A172 (cell line): Measurements from ENCODE around the gene CAMP. TPM values are rescaled to one million over a fixed set of nuclear protein-coding genes. Genes with fewer than 3 reads are reported as not detected.
A peak's percentile ranks its signal among the peaks of the same experiment; 100 is the strongest.

ENCODE experiments used
- DNase-seq: peaks from one replicate; pipeline ENCODE4 v3.0.0-alpha.2; 2015; ENCODE audit warnings: low spot score
- total RNA-seq: library from RNA; depleted of rRNA; stranded (reverse); fragments of >200 nt; shearing (Covaris generic); gene quantifications from 2 replicates; pipeline ENCODE4 v1.2.3, GENCODE V29; 2014

CAMP gene
- total RNA-seq, 1 experiment from 2014 or later = not detected

DNA sequence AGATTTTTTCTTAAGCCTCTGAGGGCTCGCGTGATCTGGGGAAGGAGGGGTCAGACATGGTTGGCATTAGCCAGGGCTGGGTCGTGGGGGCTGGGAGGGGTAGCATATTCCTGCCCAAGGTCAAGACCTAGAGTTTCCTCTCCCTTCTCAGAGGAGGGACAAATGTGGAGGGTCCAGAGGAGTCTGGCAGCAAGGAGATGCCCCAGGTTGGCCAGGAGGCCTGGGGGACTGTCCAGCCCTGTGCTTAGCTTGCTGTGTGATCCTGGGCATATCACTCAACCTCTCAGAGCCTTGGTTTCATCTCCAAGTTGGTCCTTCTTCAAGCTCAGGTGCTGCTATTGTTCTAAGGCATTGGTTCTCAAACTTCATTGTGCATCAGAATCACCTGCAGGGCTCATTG, 9.1 kb upstream of the CAMP start:
- DNase-seq = no peak

DNA sequence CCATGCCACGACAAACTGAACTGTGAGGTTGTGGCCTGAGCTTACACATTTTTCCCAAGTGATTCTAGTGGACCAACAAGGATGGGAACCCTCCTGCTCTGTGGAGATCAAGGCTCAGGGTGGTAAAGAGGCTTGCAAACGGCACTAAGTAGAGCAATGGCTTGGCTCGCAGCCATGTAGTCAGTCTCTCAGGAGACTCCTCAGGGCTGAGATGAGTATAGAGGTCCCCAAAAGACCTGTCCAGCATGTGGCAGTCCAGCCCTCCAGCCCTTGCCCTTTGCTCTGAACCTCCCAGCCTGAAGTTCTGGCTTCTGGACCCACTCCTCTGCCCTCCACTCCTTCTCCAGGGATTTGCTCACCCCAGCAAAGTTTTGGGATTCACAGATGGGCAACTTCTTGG, 8.3 kb upstream of the CAMP start:
- DNase-seq = no peak

DNA sequence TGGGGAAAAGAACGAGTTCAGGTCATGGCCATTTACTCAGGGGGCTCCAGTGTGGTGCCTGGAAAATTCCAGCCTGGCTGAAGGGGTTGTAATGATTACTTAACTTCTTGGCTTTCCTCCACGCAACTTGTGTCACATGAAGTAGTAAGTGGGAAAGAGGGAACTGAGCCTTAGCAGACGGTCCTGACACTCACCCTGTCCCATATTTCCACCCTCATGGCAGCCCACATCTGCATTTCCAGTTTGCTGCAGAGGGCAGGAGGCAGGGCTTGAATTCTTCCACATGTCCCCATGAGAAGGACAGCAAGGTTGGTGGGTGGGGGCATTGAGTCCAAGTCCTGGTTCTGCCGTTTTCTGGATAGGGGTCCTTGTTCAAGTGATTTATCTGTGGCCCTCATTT, 7.8 kb upstream of the CAMP start:
- no peak for DNase-seq

DNA sequence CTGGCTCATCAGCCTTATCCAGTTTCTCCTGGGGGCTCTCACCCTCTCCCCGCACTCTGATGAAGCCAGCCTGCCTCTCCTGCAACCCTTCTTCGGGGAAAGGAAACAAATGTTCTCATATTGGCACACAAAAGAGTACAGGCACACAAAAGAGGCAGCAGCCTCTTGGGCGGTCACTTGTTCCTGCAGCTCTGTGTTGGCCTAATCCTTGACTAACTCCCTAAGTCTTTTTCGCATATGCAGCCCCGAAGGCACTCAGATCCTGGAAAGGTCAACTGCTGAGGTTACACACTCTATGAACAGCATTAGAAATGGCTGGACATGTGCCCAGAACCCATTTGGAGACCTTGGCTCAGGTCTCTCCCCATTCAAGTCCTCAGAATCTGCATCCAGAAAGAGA, 7.4 kb upstream of the CAMP start:
- DNase-seq = no peak

DNA sequence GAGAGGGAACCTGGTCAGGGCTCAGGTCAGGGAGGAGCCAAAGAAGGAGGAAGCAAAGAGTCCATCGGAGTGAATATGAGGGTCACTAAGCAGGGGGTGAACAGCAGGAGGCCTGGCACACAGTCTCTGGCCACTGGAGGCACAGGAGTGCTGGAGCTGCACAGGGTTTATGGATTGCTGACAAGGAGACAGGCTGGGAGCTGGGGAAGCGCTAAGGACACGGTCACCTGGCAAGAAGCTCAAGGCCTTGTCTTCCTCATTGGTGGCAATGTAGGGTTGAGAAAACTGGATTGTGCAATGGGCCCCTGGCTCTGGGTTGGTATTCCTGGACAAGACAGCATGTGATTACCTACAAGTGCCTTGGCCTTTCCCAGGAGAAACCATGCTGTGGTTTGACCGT, 5.8 kb upstream of the CAMP start:
- no peak for DNase-seq

- DNase-seq = no peak
These were observed 4.8 kb upstream of the CAMP start for GRCh38 chr3:48218537-48218936.

- DNase-seq = no peak
These were observed 3.8 kb upstream of the CAMP start for GRCh38 chr3:48219543-48219942.

DNA sequence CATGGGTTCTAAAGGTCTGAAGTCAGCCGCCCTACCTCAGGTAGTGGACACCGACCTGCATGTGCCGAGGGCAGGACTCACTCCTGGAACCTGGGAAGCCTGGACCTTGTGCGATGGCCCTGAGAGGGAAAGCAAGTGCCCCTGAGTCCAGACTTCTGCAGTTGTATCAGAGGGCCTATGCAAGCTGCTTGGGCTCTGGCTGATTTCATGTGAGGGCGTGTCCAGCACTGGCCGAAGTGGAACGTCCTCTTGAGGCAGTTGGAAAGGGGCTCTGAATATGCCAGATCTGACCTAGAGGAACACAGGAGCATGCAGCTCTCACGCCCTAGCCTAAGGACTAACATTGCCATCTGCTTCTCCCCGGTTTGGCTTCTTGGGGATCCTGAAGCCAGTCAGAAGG, 2.5 kb upstream of the CAMP start:
- DNase-seq = no peak

DNA sequence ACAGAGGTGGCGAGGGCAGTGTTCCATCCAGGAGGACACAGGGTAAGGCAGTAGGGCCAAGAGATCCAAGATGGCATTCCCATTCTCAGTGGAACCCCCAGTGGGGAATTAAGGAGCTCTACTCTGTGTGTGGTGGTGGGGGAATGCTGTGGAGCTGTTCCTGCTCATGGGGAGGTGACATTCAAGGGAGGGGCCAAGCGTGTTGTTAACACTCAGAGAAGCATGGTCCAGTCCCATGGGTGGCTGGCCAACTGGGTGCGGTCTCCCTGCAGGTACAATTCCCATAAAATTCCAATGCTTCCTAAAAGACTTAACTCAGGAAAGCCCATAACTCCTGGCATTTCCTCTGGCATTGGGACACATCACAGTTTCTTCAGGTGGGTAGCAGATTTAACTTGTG, 2.3 kb downstream of the CAMP start:
- DNase-seq = no peak

DNA sequence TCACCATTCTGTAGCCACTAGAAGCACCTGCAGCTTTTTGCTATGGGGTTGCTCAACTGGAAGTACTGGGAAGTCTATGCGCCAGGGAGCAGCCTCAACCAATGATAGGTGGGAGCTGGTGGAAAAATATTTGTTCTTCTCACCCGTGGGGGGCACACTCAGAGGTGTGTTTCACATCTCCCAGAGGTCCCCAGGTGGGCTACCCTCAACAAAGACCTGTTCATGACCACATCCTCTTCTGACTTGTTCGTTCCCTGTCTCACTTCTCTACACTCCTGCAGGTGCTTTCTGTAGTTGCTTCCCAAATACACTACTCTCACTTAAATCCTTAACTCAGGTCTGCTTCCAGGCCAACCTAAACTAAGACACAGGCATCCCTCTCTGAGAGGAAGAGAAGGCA, 3.6 kb downstream of the CAMP start:
- DNase-seq = no peak

GRCh38 chr3:48232232-48232631, 8.9 kb downstream of the CAMP start:
- DNase-seq = no peak

DNA sequence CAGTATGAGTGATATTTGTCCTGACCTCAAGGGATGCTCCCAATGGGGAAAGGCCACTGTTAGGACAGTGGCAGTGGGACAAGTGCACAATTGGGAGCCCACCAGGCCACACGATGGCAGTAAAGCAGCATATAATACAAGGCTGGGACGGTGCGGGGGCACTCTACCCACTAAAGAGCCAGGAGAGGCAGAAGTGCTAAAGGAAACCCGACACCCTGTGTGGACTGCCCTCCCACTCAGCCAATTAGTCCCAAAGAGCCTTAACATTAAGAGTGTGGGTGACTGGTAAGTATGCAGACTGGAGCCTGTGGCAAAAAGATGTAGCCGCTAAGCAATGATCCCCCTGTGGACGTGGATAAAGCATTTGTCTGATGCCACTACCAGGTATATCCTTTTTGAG, 9.4 kb downstream of the CAMP start:
- peak; percentile 77 for DNase-seq

DNA sequence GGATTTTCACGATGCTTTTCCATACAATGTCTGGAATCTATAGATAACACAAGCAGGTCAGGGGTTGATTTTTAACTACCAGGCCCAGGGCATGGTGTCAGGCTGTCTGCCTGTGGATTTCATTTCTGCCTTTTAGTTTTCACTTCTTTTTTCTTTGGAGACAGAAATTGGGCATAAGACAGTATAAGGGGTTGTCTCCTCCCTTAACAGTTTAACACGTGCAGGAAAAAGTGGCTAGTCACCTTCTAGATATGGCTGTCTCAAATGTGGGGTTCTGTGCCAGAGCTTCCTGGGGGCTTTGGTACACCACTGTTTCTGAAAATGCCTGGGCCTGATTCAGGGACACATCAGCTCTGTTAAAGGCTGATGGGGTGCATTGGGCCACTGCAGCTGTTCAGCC, 10.2 kb downstream of the CAMP start:
- DNase-seq = no peak

GRCh38 chr3:48236531-48236930, 13.2 kb downstream of the CAMP start:
- no peak for DNase-seq

DNA sequence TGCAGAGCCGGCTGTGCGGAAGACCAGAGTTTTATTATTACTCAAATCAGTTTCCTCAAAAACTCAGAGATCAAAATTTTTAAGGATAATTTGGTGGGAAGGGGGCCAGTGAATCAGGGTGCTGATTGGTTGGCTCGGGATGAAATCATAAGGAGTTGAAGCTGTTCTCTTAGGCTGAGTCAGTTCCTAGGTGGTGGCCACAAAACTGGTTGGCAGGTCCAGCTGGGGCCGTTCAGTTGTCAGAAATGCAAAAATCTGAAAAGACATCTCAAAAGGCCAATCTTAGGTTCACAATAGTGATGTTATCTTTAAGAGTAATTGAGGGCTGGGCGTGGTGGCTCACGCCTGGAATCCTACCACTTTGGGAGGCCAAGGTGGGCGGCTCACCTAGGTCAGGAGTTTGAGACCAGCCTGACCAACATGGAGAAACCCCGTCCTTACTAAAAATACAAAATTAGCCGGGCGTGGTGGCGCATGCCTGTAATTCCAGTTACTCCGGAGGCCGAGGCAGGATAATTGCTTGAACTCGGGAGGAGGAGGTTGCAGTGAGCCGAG, 15.3 kb downstream of the CAMP start:
- DNase-seq = no peak

DNA sequence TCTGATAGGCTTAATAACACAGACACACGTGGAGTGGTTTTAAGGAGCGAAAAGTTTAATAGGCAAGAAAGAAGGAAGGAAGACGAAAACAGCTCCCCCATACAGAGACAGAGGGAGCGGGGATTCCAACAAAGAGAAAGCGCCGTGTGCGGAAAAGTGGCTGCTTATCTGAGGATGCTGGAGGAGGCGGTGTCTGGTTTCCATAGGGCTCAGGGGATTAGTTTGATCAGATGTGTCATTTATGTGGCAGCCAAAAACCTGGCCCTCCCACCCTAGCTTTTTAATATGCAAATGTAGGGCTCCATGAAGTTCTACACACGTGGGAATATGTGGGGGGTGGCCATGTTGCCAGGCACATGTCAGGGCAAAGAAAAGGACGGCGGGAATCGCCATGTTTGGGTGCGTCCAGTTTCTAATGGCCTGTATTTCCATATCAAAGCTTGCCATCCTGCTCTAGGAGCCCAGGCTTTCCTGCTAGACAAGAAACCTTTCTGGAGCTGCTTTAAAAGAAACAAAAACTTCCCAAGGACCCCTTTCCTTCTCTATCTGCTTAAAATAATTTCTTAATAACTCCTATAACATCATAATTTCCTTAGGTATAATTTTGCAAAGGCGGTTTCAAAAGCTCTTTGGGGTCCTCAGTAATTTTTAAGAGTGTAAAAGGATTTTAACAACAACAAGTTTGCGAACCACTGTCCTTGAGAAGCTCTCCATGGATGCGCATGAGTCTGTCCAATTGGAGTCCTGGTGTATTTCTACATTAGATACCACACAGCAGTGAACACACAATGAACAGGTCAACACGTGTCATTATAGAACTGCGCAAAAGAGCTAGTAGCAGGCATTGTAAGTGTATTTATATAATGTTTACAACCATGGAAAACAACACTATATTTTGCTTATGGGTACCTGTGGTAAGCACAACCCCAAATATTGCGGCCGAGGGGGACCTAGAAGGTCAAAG, 17.0 kb downstream of the CAMP start:
- no peak for DNase-seq

DNA sequence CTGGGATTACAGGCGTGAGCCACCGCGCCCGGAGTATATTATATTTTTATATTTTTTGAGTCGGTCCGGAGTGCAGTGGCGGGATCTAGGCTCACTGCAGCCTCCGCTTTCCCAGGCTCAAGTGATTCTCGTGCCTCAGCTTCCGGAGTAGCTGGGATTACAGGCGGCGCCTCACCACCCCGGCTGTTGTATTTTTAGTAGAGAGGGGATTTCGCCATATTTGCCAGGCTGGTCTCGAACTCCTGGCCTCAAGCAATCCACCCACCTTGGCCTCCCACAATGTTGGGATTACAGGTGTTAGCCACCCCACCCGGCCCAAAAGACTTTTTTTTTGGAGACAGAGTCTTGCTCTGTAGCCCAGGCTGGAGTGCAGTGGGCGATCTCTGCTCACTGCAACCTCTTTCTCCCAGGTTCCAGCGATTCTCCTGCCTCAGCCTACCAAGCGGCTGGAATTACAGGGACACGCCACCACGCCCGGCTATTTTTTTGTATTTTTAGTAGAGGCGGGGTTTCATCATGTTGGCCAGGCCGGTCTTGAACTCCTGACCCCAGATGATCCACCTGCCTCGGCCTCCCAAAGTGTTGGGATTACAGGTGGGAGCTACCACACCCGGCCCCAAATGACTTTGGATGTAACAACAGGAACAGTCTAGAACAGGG, 18.6 kb downstream of the CAMP start:
- no peak for DNase-seq

DNA sequence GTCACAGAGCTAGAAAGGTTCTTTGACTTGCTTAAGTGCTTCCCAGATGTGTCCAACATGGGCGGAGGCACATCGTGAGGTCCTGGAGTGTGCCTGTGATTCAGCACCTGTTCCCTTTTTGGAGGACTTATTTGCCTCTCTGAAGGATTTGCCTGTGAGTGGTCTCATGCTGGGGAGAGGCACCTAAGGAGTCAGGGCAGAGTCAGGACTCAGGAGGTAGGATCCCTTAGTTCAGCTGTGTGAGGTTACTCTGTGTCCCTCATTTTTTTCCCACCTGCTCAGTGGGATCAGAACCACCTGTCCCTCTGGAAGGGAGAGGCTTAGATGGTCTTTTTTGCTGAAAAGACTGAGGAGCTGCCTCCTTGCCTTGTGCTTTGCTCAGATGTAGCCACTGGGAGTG, 20.6 kb downstream of the CAMP start:
- no peak for DNase-seq

DNA sequence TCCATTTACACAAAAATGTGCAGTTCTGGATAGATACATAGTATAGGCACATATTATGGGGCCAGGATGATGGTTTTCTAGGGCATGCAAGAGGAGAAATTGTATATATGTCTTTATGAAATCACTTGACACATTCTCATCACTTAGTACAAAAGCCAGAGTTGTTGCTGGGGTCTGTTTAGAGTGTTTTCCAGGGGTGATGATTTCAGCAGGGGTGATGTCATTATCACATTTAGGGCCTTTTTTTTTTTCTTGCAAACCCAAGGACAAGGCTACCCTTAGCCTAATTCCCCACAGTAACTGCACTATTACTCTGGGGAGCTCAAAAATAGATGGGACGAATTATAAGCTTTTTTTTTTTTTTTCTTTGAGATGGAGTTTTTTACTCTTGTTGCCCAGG, 21.2 kb downstream of the CAMP start:
- DNase-seq = no peak

- DNase-seq = no peak
These were observed 21.8 kb downstream of the CAMP start for GRCh38 chr3:48245136-48245535.

GRCh38 chr3:48247401-48247811, 24.1 kb downstream of the CAMP start:
- DNase-seq = peak; percentile 51

- no peak for DNase-seq
These were observed 25.0 kb downstream of the CAMP start for GRCh38 chr3:48248095-48248850.
